Measurements from ENCODE around the gene PSKH1.
A peak's percentile ranks its signal among the peaks of the same experiment; 100 is the strongest.

Gene PSKH1

GRCh38 chr16:67868290-67868689, 24.8 kb upstream of the PSKH1 start:
- DNase-seq: no peak

- DNase-seq: no peak
Observed at GRCh38 chr16:67869653-67870052, 23.4 kb upstream of the PSKH1 start.

- DNase-seq: no peak
Observed at GRCh38 chr16:67871256-67871655, 21.8 kb upstream of the PSKH1 start.

- no peak for DNase-seq
Observed at GRCh38 chr16:67872131-67872630, 20.9 kb upstream of the PSKH1 start.

GRCh38 chr16:67872631-67873434, 20.2 kb upstream of the PSKH1 start, which contains the start of gene EDC4:
Gene EDC4, plus strand, starts transcription at chr16:67873052. Its CDS starts 210 bp downstream, at chr16:67873262.
- DNase-seq: peak; percentile 61

GRCh38 chr16:67873435-67874370, 19.4 kb upstream of the PSKH1 start:
- DNase-seq: no peak

GRCh38 chr16:67874372-67874771, 18.7 kb upstream of the PSKH1 start:
- no peak for DNase-seq

- no peak for DNase-seq
Observed at GRCh38 chr16:67877064-67877463, 16.0 kb upstream of the PSKH1 start.

GRCh38 chr16:67878232-67878631, 14.8 kb upstream of the PSKH1 start:
- no peak for DNase-seq

- no peak for DNase-seq
Observed at GRCh38 chr16:67878846-67879245, 14.2 kb upstream of the PSKH1 start.

- no peak for DNase-seq
Observed at GRCh38 chr16:67879462-67879861, 13.6 kb upstream of the PSKH1 start.

GRCh38 chr16:67879936-67880335, 13.1 kb upstream of the PSKH1 start:
- DNase-seq: no peak

GRCh38 chr16:67880584-67880983, 12.5 kb upstream of the PSKH1 start:
- DNase-seq: no peak

- DNase-seq: no peak
Observed at GRCh38 chr16:67881621-67882161, 11.4 kb upstream of the PSKH1 start.

- no peak for DNase-seq
Observed at GRCh38 chr16:67882374-67883145, 10.5 kb upstream of the PSKH1 start.

GRCh38 chr16:67883146-67883871, 9.7 kb upstream of the PSKH1 start:
- no peak for DNase-seq

GRCh38 chr16:67883872-67884261, 9.2 kb upstream of the PSKH1 start:
- peak; percentile 30 for DNase-seq

- peak; percentile 88 for DNase-seq
Observed at GRCh38 chr16:67884684-67885083, 8.4 kb upstream of the PSKH1 start, which contains the start of gene NRN1L. Gene NRN1L, plus strand, starts transcription at chr16:67884885. Its CDS starts 19 bp downstream, at chr16:67884904.

GRCh38 chr16:67885545-67885944, 7.5 kb upstream of the PSKH1 start:
- no peak for DNase-seq

GRCh38 chr16:67885976-67886375, 7.1 kb upstream of the PSKH1 start:
- no peak for DNase-seq

- no peak for DNase-seq
Observed at GRCh38 chr16:67886387-67886786, 6.7 kb upstream of the PSKH1 start.

GRCh38 chr16:67888331-67888730, 4.7 kb upstream of the PSKH1 start:
- no peak for DNase-seq

All from HCEC 1CT (cell line).